ENCODE data around the gene KRTAP12-3. TPM values are rescaled to one million over a fixed set of nuclear protein-coding genes. Genes with fewer than 3 reads are reported as not detected.
"Not testable (repeated sequence)": the region's sequence is repeated elsewhere in the genome, so short reads cannot be mapped to it uniquely, and the experiment has no call there.

KRTAP12-3 gene
- total and polyA plus RNA-seq, 2 donors: not detected

DNA sequence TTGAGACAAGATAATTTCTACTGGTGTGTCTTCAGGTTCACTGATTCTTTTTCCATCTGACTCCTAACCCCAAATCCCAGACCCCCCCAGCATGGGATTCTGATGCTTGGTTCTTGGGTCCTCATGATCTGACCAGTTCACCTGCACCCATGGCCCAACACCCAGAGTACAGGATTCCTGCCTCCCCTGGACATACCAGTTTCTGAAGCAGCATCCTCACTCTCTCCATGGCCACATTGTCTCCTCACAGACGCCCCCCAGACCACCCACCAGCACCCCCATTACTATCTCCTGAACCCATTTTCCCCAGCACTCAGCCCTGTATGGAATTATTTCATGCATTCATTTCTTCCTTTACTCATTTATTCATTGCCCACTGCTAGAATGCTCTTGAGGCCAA is 864 bp upstream of the KRTAP12-3 start:
- 95% methylated on average over 1 of the region's 1 CpG for WGBS
- DNase-seq (ENCODE audit: low read depth in 6 of 9, low spot score in 9 of 9): no peak
- Histone ChIP-seq H3K36me3 (ENCODE audit: control insufficient read depth in 2 of 2, insufficient read depth in 2 of 2, low read length in 1 of 2) (no peaks in the 10 kb centered on the region), H3K4me3 (ENCODE audit: low read length in 2 of 2) (no peak overlapping the region), H3K27me3 (ENCODE audit: control insufficient read depth in 2 of 2, insufficient read depth in 1 of 2, low read length in 1 of 2) (peaks cover 0 to 2% of the 10 kb centered on the region in 2 donors), H3K27ac (ENCODE audit: low read depth in 1 of 2, low read length in 1 of 2) (no peak overlapping the region), H3K9me3 (ENCODE audit: control insufficient read depth in 2 of 2, insufficient read depth in 1 of 2, low read length in 1 of 2) (peaks cover 1 to 21% of the 10 kb centered on the region in 2 donors), H3K4me1 (ENCODE audit: control insufficient read depth in 2 of 2, insufficient read depth in 2 of 2, low read length in 2 of 2) (peaks cover 0 to 2% of the 10 kb centered on the region in 2 donors)

DNA sequence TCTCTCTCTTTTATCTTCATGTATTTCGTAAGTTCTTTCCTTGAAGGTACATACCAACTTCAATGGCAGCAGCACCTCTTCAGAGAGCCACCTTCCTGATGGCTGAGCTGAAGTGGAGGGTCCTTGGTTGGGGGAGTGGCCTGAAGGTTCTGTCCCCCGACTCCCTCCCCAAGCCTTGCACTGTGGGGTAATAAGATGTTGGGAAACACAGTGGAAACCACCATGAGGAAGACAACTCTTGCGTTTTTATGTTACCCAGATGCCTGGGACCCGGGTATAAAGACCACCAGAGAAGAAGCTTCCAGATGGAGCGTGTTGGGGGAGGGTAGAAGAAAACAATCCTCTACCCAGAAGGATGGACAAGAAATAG is 794 bp downstream of the KRTAP12-3 start:
- 87% methylated on average over 5 of the region's 5 CpGs for WGBS
- no peaks in the 10 kb centered on the region for H3K36me3 ChIP-seq (ENCODE audit: control insufficient read depth in 2 of 2, insufficient read depth in 2 of 2, low read length in 1 of 2)
- H3K27me3 ChIP-seq (ENCODE audit: control insufficient read depth in 2 of 2, insufficient read depth in 1 of 2, low read length in 1 of 2): peaks cover 0 to 2% of the 10 kb centered on the region in 2 donors
- DNase-seq (ENCODE audit: low read depth in 6 of 9, low spot score in 9 of 9): no peak
- peaks cover 0 to 21% of the 10 kb centered on the region in 2 donors for H3K9me3 ChIP-seq (ENCODE audit: control insufficient read depth in 2 of 2, insufficient read depth in 1 of 2, low read length in 1 of 2)
- H3K4me1 ChIP-seq (ENCODE audit: control insufficient read depth in 2 of 2, insufficient read depth in 2 of 2, low read length in 2 of 2): peaks cover 0 to 2% of the 10 kb centered on the region in 2 donors
- H3K27ac ChIP-seq (ENCODE audit: low read depth in 1 of 2, low read length in 1 of 2): no peak overlapping the region
- no peak overlapping the region for H3K4me3 ChIP-seq (ENCODE audit: low read length in 2 of 2)

DNA sequence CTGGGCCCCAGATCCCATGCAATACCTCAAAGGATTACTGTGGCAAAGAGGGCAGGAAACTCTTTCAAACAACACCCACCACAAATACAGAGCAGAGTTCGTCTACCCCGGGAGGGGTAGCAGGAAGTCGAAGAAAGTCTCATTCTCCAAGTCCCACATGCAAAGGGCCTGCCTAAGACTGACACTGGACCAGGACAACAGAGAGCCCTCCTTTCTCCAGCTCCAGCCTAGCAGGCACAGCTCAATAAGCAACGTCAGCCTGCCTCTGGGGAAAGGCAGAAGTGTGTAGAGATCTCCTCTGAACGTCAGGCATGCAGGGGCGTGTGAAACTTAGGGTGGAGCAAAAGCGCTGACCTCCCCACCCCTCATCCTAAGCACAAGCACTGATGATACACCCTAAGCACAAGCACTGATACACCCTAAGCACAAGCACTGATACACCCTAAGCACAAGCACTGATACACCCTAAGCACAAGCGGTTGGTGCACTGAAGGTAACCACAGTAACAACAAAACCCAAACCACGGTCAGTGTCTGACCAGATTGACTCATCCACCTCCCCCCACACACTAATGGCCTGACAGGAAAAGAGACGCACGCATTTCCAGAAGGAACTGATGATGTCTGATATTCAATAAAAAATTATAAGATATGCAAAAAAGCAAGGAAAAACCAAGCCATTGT is 1.3 kb downstream of the KRTAP12-3 start:
- WGBS: 64% methylated on average over 11 of the region's 11 CpGs
- H3K36me3 ChIP-seq (ENCODE audit: control insufficient read depth in 2 of 2, insufficient read depth in 2 of 2, low read length in 1 of 2): no peaks in the 10 kb centered on the region

DNA sequence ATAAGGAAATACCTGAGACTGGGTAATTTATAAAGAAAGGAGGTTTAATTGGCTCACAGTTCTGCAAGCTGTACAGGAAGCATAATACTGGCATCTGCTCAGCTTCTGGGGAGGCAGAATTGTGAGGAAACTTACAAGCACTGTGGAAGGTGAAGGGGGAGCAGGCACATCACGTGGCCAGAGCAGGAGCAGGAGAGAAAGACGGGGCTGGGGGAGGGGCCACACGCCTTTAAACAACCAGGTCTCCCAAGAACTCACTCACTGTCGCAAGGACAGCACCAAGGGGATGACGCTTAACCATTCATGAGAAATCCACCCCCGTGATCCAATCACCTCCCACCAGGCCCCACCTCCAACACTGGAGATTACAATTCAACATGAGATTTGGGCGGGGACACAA is 3.8 kb downstream of the KRTAP12-3 start:
- not testable (repeated sequence) for H3K4me1 ChIP-seq (ENCODE audit: control insufficient read depth in 2 of 2, insufficient read depth in 2 of 2, low read length in 2 of 2); H3K36me3 ChIP-seq (ENCODE audit: control insufficient read depth in 2 of 2, insufficient read depth in 2 of 2, low read length in 1 of 2); H3K4me3 ChIP-seq (ENCODE audit: low read length in 2 of 2); H3K27me3 ChIP-seq (ENCODE audit: control insufficient read depth in 2 of 2, insufficient read depth in 1 of 2, low read length in 1 of 2); DNase-seq (ENCODE audit: low read depth in 6 of 9, low spot score in 9 of 9); H3K27ac ChIP-seq (ENCODE audit: low read depth in 1 of 2, low read length in 1 of 2); H3K9me3 ChIP-seq (ENCODE audit: control insufficient read depth in 2 of 2, insufficient read depth in 1 of 2, low read length in 1 of 2)
- WGBS: 63% methylated on average over 7 of the region's 7 CpGs

More for the DNA sequence above, 1.3 kb downstream of the KRTAP12-3 start:
- Histone ChIP-seq H3K27ac (ENCODE audit: low read depth in 1 of 2, low read length in 1 of 2) (no peak overlapping the region), H3K9me3 (ENCODE audit: control insufficient read depth in 2 of 2, insufficient read depth in 1 of 2, low read length in 1 of 2) (peaks cover 0 to 19% of the 10 kb centered on the region in 2 donors), H3K4me3 (ENCODE audit: low read length in 2 of 2) (no peak overlapping the region), H3K27me3 (ENCODE audit: control insufficient read depth in 2 of 2, insufficient read depth in 1 of 2, low read length in 1 of 2) (peaks cover 0 to 2% of the 10 kb centered on the region in 2 donors), H3K4me1 (ENCODE audit: control insufficient read depth in 2 of 2, insufficient read depth in 2 of 2, low read length in 2 of 2) (peaks cover 0 to 2% of the 10 kb centered on the region in 2 donors)
- no peak for DNase-seq (ENCODE audit: low read depth in 6 of 9, low spot score in 9 of 9)

DNA sequence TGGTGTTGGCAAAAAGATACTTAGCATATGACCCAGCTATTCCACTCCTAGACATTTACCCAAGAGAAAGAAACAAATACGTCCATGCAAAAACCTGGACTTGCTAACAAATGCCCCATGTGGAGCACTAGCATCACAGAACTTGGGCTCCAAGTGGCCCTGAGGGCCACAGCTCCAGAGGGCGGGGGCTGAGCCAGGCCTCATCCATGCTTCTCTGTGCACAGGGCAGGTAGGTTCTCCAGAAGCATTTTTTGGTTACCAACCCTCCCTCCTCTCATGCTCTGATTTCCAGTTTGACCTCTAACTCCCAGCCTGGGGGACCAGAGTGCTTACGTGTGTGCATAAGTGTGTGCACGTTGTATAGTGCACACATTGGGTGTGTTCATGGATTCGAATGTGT is 7.0 kb downstream of the KRTAP12-3 start:
- Histone ChIP-seq H3K27ac (ENCODE audit: low read depth in 1 of 2, low read length in 1 of 2) (no peak overlapping the region), H3K36me3 (ENCODE audit: control insufficient read depth in 2 of 2, insufficient read depth in 2 of 2, low read length in 1 of 2) (no peaks in the 10 kb centered on the region), H3K27me3 (ENCODE audit: control insufficient read depth in 2 of 2, insufficient read depth in 1 of 2, low read length in 1 of 2) (no peaks in the 10 kb centered on the region), H3K4me1 (ENCODE audit: control insufficient read depth in 2 of 2, insufficient read depth in 2 of 2, low read length in 2 of 2) (no peaks in the 10 kb centered on the region), H3K4me3 (ENCODE audit: low read length in 2 of 2) (no peak overlapping the region), H3K9me3 (ENCODE audit: control insufficient read depth in 2 of 2, insufficient read depth in 1 of 2, low read length in 1 of 2) (peaks cover 0 to 3% of the 10 kb centered on the region in 2 donors)
- WGBS: 96% methylated on average over 5 of the region's 5 CpGs
- no peak for DNase-seq (ENCODE audit: low read depth in 6 of 9, low spot score in 9 of 9)

DNA sequence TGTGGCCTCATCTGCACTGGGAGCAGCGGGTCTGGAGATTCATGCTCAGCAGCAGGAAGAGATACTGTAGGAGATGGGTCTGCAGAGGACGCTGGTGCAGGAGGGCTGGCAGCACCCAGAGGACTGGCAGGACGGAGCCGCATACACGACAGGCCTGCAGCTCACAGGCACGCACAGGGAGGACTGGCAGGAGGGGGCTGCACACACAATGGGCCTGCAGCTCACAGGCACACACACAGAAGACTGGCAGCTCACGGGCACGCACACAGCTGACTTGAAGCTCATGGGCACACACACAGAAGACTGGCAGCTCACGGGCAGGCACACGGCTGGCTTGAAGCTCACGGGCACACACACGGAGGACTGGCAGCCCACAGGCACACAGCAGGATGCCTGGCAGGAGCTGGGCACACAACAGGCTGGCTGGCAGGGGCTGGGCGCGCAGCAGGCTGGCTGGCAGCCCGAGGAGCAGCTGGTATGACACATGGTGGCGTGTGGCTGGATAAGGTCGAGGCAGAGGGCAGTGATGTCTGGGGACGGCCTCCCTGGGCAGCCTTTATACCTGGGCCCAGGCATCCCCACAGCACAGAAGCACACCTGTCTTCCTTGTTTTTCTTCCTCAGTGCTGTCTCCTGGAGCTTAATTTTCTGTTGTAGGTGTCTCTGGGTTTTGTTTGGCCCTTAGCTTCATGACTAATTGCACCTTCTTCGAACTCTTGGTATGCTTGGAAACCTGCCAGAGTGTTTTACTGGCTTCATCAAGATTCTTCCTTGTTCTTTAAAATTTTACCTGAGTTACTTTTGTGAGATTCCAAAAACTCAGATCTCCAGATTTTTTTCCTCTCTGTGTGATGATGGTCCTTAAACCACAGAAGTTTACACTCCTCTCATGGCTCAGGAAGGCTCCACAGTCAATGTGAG is 8.9 kb downstream of the KRTAP12-3 start, which contains the start of gene KRTAP12-2:
Gene KRTAP12-2 (minus strand): TSS at position 527 of the 920 bp plus-strand sequence. CDS start 41 bp downstream, at position 486.
- Histone ChIP-seq H3K9me3 (ENCODE audit: control insufficient read depth in 2 of 2, insufficient read depth in 1 of 2, low read length in 1 of 2) (peaks cover 4 to 8% of the 10 kb centered on the region in 2 donors), H3K4me1 (ENCODE audit: control insufficient read depth in 2 of 2, insufficient read depth in 2 of 2, low read length in 2 of 2) (no peaks in the 10 kb centered on the region), H3K4me3 (ENCODE audit: low read length in 2 of 2) (no peak within 1 kb of the TSS), H3K36me3 (ENCODE audit: control insufficient read depth in 2 of 2, insufficient read depth in 2 of 2, low read length in 1 of 2) (no peaks in the 10 kb centered on the region), H3K27me3 (ENCODE audit: control insufficient read depth in 2 of 2, insufficient read depth in 1 of 2, low read length in 1 of 2) (no peaks in the 10 kb centered on the region), H3K27ac (ENCODE audit: low read depth in 1 of 2, low read length in 1 of 2) (no peak within 1 kb of the TSS)
- DNase-seq (ENCODE audit: low read depth in 6 of 9, low spot score in 9 of 9): no peak
- 80% methylated on average over 19 of the region's 19 CpGs for WGBS

DNA sequence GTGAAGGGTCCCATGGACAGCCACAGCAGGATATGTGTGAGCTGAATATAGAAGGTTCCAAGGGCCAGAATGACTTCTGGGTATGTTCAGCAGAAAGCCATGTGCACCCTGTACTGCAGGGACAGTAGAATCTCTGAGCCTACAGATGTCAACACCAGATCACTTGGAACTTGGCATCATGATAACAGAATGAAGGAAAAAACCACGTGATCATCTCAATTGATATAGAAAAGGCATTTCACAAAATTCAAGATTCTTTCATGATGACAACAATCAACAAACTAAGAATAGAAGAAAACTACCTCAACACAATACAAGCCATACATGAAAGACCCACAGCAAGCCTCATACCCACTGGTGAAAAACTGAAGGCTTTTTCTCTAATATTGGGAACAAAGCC is 9.9 kb downstream of the KRTAP12-3 start:
- no peak for DNase-seq (ENCODE audit: low read depth in 6 of 9, low spot score in 9 of 9)
- Histone ChIP-seq H3K4me1 (ENCODE audit: control insufficient read depth in 2 of 2, insufficient read depth in 2 of 2, low read length in 2 of 2) (no peaks in the 10 kb centered on the region), H3K27ac (ENCODE audit: low read depth in 1 of 2, low read length in 1 of 2) (no peak overlapping the region), H3K36me3 (ENCODE audit: control insufficient read depth in 2 of 2, insufficient read depth in 2 of 2, low read length in 1 of 2) (no peaks in the 10 kb centered on the region), H3K9me3 (ENCODE audit: control insufficient read depth in 2 of 2, insufficient read depth in 1 of 2, low read length in 1 of 2) (peaks cover 4 to 13% of the 10 kb centered on the region in 2 donors), H3K4me3 (ENCODE audit: low read length in 2 of 2) (no peak overlapping the region), H3K27me3 (ENCODE audit: control insufficient read depth in 2 of 2, insufficient read depth in 1 of 2, low read length in 1 of 2) (no peaks in the 10 kb centered on the region)
- 97% methylated on average over 1 of the region's 1 CpG for WGBS

DNA sequence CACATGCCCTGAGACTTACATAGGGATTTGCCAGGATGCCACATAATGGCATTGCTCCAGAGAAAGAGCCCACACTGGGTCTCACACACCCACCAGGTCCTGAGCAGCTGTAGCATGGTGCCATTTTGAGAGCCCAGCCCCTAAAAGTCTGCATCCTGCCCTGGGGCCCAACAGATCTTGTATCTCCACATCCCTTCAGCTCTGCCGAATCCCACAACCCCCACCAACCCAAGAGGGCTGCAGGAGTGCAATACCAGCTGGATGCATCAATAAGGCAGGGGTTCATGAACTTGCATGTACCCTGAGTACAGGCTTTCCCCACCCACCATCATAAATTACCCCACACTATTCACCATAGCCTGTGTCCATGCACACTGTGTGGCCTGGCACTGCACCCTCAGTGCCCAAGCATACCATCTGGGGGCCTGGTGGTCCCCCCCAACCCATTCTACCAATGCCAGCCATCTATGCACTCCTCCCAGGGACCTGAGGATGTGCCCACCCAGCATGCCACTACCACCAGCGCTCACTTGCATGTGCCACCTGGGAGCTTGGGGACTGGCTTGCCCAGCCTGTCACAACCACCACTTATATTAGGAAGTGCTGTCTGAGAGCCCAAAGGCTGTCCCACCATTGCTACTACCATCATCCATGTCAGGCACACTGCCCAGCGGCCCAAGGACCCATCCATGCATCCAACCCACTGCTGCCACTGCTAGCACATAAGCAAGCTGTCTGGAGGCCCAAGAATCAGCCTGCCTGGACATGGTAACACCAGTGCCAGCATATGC is 13.1 kb downstream of the KRTAP12-3 start:
- 68% methylated on average over 3 of the region's 3 CpGs for WGBS
- no peak for DNase-seq (ENCODE audit: low read depth in 6 of 9, low spot score in 9 of 9)
- H3K9me3 ChIP-seq (ENCODE audit: control insufficient read depth in 2 of 2, insufficient read depth in 1 of 2, low read length in 1 of 2): peaks cover 4 to 14% of the 10 kb centered on the region in 2 donors
- H3K36me3 ChIP-seq (ENCODE audit: control insufficient read depth in 2 of 2, insufficient read depth in 2 of 2, low read length in 1 of 2): no peaks in the 10 kb centered on the region
- no peaks in the 10 kb centered on the region for H3K4me1 ChIP-seq (ENCODE audit: control insufficient read depth in 2 of 2, insufficient read depth in 2 of 2, low read length in 2 of 2)
- H3K27me3 ChIP-seq (ENCODE audit: control insufficient read depth in 2 of 2, insufficient read depth in 1 of 2, low read length in 1 of 2): no peaks in the 10 kb centered on the region
- no peak overlapping the region for H3K4me3 ChIP-seq (ENCODE audit: low read length in 2 of 2)
- no peak overlapping the region for H3K27ac ChIP-seq (ENCODE audit: low read depth in 1 of 2, low read length in 1 of 2)
